Subcutaneous adipose tissue (tissue), 4 donors: ENCODE measurements around the gene NLRC3. TPM values are rescaled to one million over a fixed set of nuclear protein-coding genes. Genes with fewer than 3 reads are reported as not detected.

ENCODE experiments used
- CTCF ChIP-seq: fragments of 450-650 bp; IDR thresholded peaks from one replicate; pipeline ENCODE4 v1.5.1; 2016; ENCODE audit warnings: low read depth, mild to moderate bottlenecking, control low read depth, antibody characterized with exemption, moderate library complexity
- total RNA-seq, 4 donors: library from RNA; depleted of rRNA; stranded (reverse); fragments of >200 nt; gene quantifications; one replicate each; pipeline ENCODE4 v1.1.0, GENCODE V29; 2016

The NLRC3 gene
- total RNA-seq, 4 donors from 2014 or later: 0.49 to 1.5 (median 1.0) TPM

DNA sequence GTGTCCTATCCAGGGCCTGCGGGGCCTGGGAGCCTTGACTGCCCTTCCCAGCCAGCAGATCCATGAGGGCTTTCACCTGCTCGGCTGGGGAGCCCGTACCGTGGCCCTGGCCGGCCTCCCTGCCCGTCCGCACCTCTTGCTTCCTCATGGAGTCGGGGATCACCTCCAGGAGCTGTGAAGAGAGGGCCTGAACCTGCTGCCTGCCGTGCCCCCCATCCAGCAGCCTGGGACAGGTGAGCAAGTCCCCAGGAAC, 12.4 kb downstream of the NLRC3 start:
- no peak for TF ChIP-seq CTCF

DNA sequence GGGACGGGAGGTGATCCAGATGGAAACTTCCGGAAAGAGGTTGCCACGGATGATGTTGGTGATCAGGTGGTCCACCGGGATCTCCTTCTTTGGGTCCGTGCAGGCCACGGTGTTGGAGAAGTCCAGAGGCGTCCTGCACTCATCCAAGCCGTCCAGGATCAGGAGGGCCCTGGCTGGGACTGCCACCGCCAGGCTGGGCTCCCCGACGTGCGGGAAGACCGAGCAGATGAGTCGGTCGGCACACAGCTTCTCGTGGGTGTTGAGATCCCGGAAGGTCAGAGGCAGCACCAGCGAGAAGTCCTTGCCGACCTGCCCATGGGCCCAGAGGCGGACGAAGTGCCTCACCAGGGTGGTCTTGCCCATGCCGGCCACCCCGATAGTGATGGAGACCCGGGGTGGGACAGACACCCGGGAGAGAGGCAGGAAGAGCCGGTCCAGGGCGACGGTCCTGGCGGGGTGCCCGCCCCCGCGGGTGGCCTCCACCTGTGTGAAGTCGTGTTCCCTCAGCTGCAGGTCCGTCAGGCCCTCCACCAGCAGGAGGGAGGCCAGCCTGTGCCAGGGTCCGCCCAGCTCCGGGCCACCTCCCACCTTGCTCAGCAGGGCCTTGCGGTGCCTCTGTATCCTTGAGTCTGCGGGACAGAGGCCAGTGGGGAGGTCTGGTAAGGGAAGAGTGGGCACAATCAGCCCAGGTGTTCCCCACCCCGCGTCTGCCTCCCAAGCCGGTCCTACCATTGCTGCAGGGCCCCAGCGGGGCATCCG, 12.9 kb downstream of the NLRC3 start:
- no peak for TF ChIP-seq CTCF

- TF ChIP-seq CTCF: no peak
These were observed 14.2 kb downstream of the NLRC3 start for GRCh38 chr16:3562914-3563480.

DNA sequence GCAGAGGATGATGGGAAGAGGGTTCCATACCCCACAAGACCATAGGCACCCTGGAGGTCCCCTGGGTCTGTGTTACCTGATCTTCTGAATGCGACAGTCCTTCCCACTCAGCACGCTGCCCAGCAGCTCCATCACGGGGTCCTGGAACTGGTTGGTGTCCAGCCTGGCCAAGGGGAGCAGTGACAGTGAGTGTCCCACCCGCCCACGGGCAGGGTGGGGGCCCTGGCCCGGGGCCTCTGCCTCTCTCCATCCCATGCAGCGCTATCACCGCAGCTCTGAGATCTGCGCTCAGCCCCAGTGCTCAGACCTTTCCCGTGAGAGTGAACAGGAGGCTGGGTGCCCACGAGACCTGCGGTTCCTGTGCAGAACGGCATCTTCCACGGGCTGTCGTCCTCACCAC, 15.6 kb downstream of the NLRC3 start:
- no peak for TF ChIP-seq CTCF

DNA sequence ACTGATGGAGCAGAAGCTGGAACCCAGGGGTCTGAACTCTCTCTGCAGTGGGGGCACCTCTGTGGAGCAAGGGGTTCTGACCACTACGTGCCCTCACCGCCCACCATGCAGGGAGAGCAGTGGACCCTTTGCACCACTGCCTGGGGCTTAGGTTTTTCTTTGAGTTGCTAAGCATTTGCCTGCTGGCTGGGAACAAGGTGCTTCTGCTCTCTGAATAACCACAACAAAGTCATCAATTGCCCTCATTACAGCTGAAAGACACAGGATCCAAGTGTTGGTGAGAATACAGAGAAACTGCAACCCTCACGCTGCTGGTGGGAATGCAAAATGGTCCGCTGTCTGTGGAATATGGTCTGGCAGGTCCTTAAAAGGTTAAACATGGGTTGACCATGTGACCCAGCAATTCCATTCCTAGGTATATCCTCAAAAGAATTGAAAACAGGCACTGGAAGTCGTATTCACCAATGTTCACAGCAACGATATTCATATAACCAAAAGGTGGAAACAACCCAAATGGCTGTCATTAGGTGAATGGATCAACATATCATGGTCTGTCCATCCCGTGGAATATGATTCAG, 22.8 kb downstream of the NLRC3 start:
- no peak for TF ChIP-seq CTCF

DNA sequence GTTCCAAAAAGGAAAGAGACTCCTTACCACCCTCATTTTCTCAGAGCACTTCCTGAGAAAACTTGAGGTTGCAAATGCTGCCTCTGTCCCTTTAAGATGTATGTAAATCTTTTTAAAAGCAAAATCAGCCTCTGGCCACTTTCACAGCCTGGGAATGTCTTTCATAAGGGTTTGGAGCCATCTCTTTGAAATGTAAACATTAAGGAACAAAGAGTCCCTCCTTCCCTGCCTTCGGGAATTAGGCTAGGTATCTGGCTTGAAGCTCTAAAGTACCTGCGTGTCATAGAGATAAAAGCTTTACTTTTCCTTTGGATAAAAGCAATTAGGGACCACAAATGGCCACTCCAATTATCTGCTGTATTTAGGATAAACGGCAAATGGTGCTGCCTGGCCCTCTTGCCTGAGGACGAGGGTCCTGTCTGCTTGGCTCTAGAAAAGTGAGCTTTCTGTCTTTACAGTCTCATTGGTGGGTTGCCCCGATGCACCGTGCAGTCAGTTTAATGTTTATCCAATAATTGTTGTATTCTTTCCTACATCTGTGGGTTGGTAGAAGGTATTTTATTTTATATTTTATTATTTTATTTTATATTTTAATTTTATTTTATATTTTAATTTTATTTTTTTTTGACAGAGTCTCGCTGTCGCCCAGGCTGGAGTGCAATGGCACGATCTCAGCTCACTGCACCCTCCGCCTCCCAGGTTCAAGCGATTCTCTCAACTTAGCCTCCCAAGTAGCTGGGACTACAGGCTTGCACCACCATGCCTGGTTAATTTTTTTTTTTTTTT, 23.9 kb downstream of the NLRC3 start:
- TF ChIP-seq CTCF: no peak
